Endothelial cell of umbilical vein (primary cell): ENCODE results near the gene NDUFS8.

Experiments
- EZH2 ChIP-seq: IDR thresholded peaks from 2 replicates; pipeline ENCODE4 v1.6.1; 2012; ENCODE audit warnings: borderline replicate concordance, low read depth, mild to moderate bottlenecking, moderate library complexity, low read length, inconsistent platforms; ENCODE audit not compliant: severe bottlenecking
- FOS ChIP-seq: IDR thresholded peaks from 2 replicates; pipeline ENCODE4 v1.6.1; 2011; ENCODE audit warnings: mild to moderate bottlenecking, low read length, moderate library complexity, borderline replicate concordance; ENCODE audit not compliant: insufficient read depth
- GATA2 ChIP-seq: IDR thresholded peaks from 2 replicates; pipeline ENCODE4 v1.7.0; 2011; ENCODE audit warnings: low read depth, mild to moderate bottlenecking, moderate library complexity, mixed read lengths, low read length; ENCODE audit not compliant: insufficient read length, insufficient read depth
- JUN ChIP-seq: IDR thresholded peaks from 2 replicates; pipeline ENCODE4 v1.6.1; 2011; ENCODE audit warnings: borderline replicate concordance, low read depth; ENCODE audit not compliant: insufficient read length, insufficient read depth
- MYC ChIP-seq: IDR thresholded peaks from one replicate; pipeline ENCODE4 v1.6.1; 2011; ENCODE audit warnings: mild to moderate bottlenecking, low read depth, low read length
- POLR2A ChIP-seq: IDR thresholded peaks from 2 replicates; pipeline ENCODE4 v1.6.1; 2012; ENCODE audit warnings: low read depth, mild to moderate bottlenecking, control low read depth, low read length
- POLR2AphosphoS5 ChIP-seq: IDR thresholded peaks from 2 replicates; pipeline ENCODE4 v1.6.1; 2012; ENCODE audit warnings: low read depth, mild to moderate bottlenecking, control low read depth, low read length, moderate library complexity; ENCODE audit not compliant: insufficient read depth
- TF ChIP-seq, protein P1 (sequence below), 2 donors: IDR thresholded peaks; 1 replicate in 1 of 2; 2 replicates in 1 of 2; pipeline ENCODE4 v1.5.1; 2011; ENCODE audit warnings: low read length in 2 of 2, mild to moderate bottlenecking in 2 of 2, moderate library complexity in 2 of 2, control low read depth in 1 of 2, inconsistent platforms in 1 of 2, low read depth in 1 of 2; ENCODE audit not compliant: insufficient read depth in 1 of 2; ENCODE audit errors: extremely low read depth in 1 of 2
- TF ChIP-seq, protein P2 (sequence below): IDR thresholded peaks from 2 replicates; pipeline ENCODE4 v1.6.1; 2011; ENCODE audit not compliant: insufficient read depth, insufficient read length

DNA sequence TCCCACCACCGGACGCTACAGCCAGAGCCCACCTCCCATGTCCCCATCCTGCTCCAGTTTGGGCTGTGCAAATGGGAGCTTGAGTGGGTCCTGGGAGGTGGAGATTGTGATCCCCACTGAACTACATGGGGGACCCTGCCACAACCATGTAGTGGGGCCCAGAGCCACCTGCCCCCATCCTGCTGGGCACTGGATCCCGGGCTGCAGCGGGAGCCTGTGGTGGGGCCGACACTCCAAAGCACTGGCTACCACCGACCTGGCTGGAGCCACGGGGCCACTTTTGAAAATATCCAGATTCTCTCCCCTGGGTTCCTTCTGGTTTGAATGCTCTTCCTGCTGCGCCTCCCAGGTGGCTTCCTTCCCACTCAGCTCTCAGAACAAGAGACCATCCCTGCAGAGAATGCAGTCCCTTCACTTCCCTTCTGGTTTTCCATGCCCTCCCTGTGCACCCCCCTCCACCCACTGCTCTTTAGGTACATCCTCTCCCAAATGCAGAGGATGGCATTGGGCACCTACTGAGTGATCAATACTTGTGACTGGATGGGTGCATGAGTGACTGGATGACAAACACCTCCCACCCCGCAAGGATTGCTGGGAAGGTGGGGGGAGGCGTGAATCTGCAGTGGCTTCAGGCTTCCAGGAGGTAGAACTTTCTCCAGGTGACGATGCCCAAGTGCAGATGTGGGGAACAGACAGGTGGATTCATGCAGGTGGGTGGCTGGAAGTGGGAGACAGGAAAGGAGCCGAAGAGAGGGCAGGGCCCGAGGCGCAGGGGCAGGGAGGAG lies 25.7 kb upstream of the NDUFS8 start:
- TF ChIP-seq, protein P1, sequence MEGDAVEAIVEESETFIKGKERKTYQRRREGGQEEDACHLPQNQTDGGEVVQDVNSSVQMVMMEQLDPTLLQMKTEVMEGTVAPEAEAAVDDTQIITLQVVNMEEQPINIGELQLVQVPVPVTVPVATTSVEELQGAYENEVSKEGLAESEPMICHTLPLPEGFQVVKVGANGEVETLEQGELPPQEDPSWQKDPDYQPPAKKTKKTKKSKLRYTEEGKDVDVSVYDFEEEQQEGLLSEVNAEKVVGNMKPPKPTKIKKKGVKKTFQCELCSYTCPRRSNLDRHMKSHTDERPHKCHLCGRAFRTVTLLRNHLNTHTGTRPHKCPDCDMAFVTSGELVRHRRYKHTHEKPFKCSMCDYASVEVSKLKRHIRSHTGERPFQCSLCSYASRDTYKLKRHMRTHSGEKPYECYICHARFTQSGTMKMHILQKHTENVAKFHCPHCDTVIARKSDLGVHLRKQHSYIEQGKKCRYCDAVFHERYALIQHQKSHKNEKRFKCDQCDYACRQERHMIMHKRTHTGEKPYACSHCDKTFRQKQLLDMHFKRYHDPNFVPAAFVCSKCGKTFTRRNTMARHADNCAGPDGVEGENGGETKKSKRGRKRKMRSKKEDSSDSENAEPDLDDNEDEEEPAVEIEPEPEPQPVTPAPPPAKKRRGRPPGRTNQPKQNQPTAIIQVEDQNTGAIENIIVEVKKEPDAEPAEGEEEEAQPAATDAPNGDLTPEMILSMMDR (IDR thresholded peaks at IDR 0.05; ENCODE audit: extremely low read depth in 1 of 2, insufficient read depth in 1 of 2, low read depth in 1 of 2, low read length in 2 of 2) = no peak
- no peak for TF ChIP-seq POLR2AphosphoS5
- no peak for TF ChIP-seq POLR2A
- no peak for TF ChIP-seq EZH2
- TF ChIP-seq FOS = no peak
- no peak for TF ChIP-seq MYC
- TF ChIP-seq, protein P2, sequence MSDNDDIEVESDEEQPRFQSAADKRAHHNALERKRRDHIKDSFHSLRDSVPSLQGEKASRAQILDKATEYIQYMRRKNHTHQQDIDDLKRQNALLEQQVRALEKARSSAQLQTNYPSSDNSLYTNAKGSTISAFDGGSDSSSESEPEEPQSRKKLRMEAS = no peak
- no peak for TF ChIP-seq JUN
- no peak for TF ChIP-seq GATA2
